ENCODE results near the gene DEAF1. TPM values are rescaled to one million over a fixed set of nuclear protein-coding genes. Genes with fewer than 3 reads are reported as not detected.

Gene DEAF1
- total and polyA plus RNA-seq, 2 of the 13 experiments (the other 11 are each of a cell fraction or from before 2014, with no cell fraction given), result 22.3 to 29.6 TPM

DNA sequence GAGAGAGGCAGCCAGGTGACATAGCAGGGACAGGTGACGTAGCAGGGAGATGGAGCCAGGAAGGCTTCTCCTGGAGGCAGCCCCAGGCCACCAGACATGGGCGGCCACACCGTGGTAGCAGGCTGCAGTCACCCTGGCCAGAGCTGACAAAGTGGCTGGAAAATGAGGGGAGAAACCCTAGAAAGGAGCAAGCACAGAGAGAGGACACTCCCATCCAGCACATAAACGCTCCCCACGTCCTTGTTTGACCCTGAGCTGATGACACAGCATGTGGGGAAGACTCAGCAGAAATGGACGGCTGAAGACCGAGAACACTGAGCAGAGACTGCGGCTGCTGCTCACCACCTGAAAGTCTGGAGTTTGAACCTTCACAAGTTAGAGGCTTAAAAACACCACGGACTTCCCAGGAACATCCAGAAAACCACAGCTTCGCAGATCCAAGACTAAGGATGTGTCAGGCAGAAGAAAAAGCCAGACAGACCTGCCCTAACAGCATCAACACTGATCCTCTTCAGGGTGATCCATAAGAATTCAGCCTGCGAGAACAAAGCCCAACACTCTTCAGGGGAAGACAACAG lies 29.2 kb downstream of the DEAF1 start (continued):
- TF ChIP-seq, protein P1, sequence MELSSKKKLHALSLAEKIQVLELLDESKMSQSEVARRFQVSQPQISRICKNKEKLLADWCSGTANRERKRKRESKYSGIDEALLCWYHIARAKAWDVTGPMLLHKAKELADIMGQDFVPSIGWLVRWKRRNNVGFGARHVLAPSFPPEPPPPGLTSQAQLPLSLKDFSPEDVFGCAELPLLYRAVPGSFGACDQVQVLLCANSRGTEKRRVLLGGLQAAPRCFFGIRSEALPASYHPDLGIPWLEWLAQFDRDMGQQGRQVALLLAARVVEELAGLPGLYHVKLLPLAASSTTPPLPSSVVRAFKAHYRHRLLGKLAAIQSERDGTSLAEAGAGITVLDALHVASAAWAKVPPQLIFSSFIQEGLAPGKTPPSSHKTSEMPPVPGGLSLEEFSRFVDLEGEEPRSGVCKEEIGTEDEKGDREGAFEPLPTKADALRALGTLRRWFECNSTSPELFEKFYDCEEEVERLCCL (CRISPR knock-in tag; IDR thresholded peaks at IDR 0.05; ENCODE audit: borderline replicate concordance), result no peak
- TF ChIP-seq TEAD2 (CRISPR knock-in tag; IDR thresholded peaks at IDR 0.05) (no peak), EED (CRISPR knock-in tag; IDR thresholded peaks at IDR 0.05) (no peak), YY1 (IDR thresholded peaks at IDR 0.05; ENCODE audit: insufficient read depth, insufficient replicate concordance, low read depth, low read length) (no peak), ATF7 (IDR thresholded peaks at IDR 0.05) (no peak), ATF7 (CRISPR knock-in tag; IDR thresholded peaks at IDR 0.05) (no peak), RAD21 (CRISPR knock-in tag; IDR thresholded peaks at IDR 0.05) (no peak), MIXL1 (CRISPR knock-in tag; IDR thresholded peaks at IDR 0.05) (no peak), RFXANK (CRISPR knock-in tag; IDR thresholded peaks at IDR 0.05) (no peak), U2AF1 (optimal IDR thresholded peaks at IDR 0.05; ENCODE audit: low read depth, low read length) (no peak), NFIB (CRISPR knock-in tag; IDR thresholded peaks at IDR 0.05; ENCODE audit: borderline replicate concordance) (no peak), RORA (CRISPR knock-in tag; IDR thresholded peaks at IDR 0.05) (no peak)
- TF ChIP-seq, protein P2, sequence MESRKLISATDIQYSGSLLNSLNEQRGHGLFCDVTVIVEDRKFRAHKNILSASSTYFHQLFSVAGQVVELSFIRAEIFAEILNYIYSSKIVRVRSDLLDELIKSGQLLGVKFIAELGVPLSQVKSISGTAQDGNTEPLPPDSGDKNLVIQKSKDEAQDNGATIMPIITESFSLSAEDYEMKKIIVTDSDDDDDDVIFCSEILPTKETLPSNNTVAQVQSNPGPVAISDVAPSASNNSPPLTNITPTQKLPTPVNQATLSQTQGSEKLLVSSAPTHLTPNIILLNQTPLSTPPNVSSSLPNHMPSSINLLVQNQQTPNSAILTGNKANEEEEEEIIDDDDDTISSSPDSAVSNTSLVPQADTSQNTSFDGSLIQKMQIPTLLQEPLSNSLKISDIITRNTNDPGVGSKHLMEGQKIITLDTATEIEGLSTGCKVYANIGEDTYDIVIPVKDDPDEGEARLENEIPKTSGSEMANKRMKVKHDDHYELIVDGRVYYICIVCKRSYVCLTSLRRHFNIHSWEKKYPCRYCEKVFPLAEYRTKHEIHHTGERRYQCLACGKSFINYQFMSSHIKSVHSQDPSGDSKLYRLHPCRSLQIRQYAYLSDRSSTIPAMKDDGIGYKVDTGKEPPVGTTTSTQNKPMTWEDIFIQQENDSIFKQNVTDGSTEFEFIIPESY (CRISPR knock-in tag; IDR thresholded peaks at IDR 0.05), result no peak
